WTC11 (cell line): ENCODE data around the gene HACD1. TPM values are rescaled to one million over a fixed set of nuclear protein-coding genes. Genes with fewer than 3 reads are reported as not detected.
"Not testable (repeated sequence)": the region's sequence is repeated elsewhere in the genome, so short reads cannot be mapped to it uniquely, and the experiment has no call there.

Source experiments
- ATAC-seq: fragments of 200-7000 bp; cut with Tn5 transposase; 2 replicates; pipeline ENCODE4 v1.10.0; 2021; ENCODE audit warnings: mild to moderate bottlenecking, moderate library complexity
- CTCF ChIA-PET: fragments of 300-600 bp; sonication (Branson Sonifier 250); formaldehyde crosslinking; loops from one replicate; lab custom pipeline; 2021; ENCODE audit warnings: antibody characterized with exemption; lab: Charles Lee
- POLR2A ChIA-PET: fragments of 350-600 bp; sonication (Branson Sonifier 250); formaldehyde crosslinking; loops from one replicate; lab custom pipeline; 2021; ENCODE audit warnings: antibody characterized with exemption; lab: Charles Lee
- DNase-seq: peaks from one replicate; pipeline ENCODE4 v3.0.0; 2021; ENCODE audit warnings: low spot score
- H3K27ac Mint-ChIP-seq: 2 replicates; pipeline ENCODE4 v1.8.0; 2021; ENCODE audit warnings: mixed read lengths
- H3K27me3 Mint-ChIP-seq: 2 replicates; pipeline ENCODE4 v1.8.0; 2021; ENCODE audit warnings: low read depth, mild to moderate bottlenecking, moderate library complexity, mixed read lengths
- H3K36me3 Mint-ChIP-seq: 2 replicates; pipeline ENCODE4 v1.8.0; 2021; ENCODE audit warnings: mixed read lengths
- H3K4me1 Mint-ChIP-seq: 2 replicates; pipeline ENCODE4 v1.8.0; 2022; ENCODE audit warnings: mixed read lengths
- H3K4me3 Mint-ChIP-seq: 2 replicates; pipeline ENCODE4 v1.8.0; 2021; ENCODE audit warnings: mild to moderate bottlenecking, moderate library complexity, mixed read lengths
- H3K9me3 Mint-ChIP-seq: 2 replicates; pipeline ENCODE4 v1.8.0; 2021; ENCODE audit warnings: mixed read lengths
- ESRRA ChIP-seq: sonication (generic); formaldehyde crosslinking; IDR thresholded peaks from 2 replicates; pipeline ENCODE4 v1.8.1; 2022; ENCODE audit warnings: mild to moderate bottlenecking, missing genetic modification reagents, borderline replicate concordance
- ETV6 ChIP-seq: sonication (generic); formaldehyde crosslinking; IDR thresholded peaks from 2 replicates; pipeline ENCODE4 v1.8.1; 2022; ENCODE audit warnings: mild to moderate bottlenecking, missing genetic modification reagents
- HMGA2 ChIP-seq: fragments of 250-450 bp; sonication (Bioruptor Pico); IDR thresholded peaks from 2 replicates; pipeline ENCODE4 v1.4.0; 2021; ENCODE audit warnings: mild to moderate bottlenecking, moderate library complexity
- KAT7 ChIP-seq: sonication (generic); formaldehyde crosslinking; IDR thresholded peaks from 2 replicates; pipeline ENCODE4 v1.8.1; 2023; ENCODE audit warnings: missing genetic modification reagents, mild to moderate bottlenecking, borderline replicate concordance
- MXD4 ChIP-seq: fragments of 250-450 bp; sonication (Bioruptor Pico); IDR thresholded peaks from 2 replicates; pipeline ENCODE4 v1.8.0; 2021; ENCODE audit warnings: mild to moderate bottlenecking, moderate library complexity, borderline replicate concordance
- NFYB ChIP-seq: sonication (generic); formaldehyde crosslinking; conservative IDR thresholded peaks from 2 replicates; pipeline ENCODE4 v1.8.0; 2022; ENCODE audit warnings: low read depth, missing genetic modification reagents
- OVOL2 ChIP-seq: fragments of 250-450 bp; sonication (Bioruptor Pico); IDR thresholded peaks from 2 replicates; pipeline ENCODE4 v1.9.0; 2021; ENCODE audit warnings: mild to moderate bottlenecking, borderline replicate concordance
- RELA ChIP-seq: sonication (generic); formaldehyde crosslinking; IDR thresholded peaks from 2 replicates; pipeline ENCODE4 v1.8.1; 2022; ENCODE audit warnings: missing genetic modification reagents, mild to moderate bottlenecking, borderline replicate concordance
- SP1 ChIP-seq: sonication (generic); formaldehyde crosslinking; conservative IDR thresholded peaks from 2 replicates; pipeline ENCODE4 v1.8.1; 2022; ENCODE audit warnings: missing genetic modification reagents
- ZNF219 ChIP-seq: sonication (generic); formaldehyde crosslinking; IDR thresholded peaks from 2 replicates; pipeline ENCODE4 v1.8.0; 2023; ENCODE audit warnings: missing genetic modification reagents, mild to moderate bottlenecking, borderline replicate concordance
- total RNA-seq: library from RNA; stranded (reverse); gene quantifications from 3 replicates; pipeline ENCODE4 v1.2.3, GENCODE V29; 2021
- TF ChIP-seq, protein P1 (sequence below): sonication (generic); formaldehyde crosslinking; IDR thresholded peaks from 2 replicates; pipeline ENCODE4 v1.8.1; 2023; ENCODE audit warnings: mild to moderate bottlenecking, moderate library complexity, missing genetic modification reagents
- TF ChIP-seq, protein P2 (sequence below): sonication (generic); formaldehyde crosslinking; IDR thresholded peaks from 2 replicates; pipeline ENCODE4 v1.8.1; 2022; ENCODE audit warnings: missing genetic modification reagents, borderline replicate concordance
- TF ChIP-seq, protein P3 (sequence below): sonication (generic); formaldehyde crosslinking; IDR thresholded peaks from 2 replicates; pipeline ENCODE4 v1.8.1; 2023; ENCODE audit warnings: mild to moderate bottlenecking, missing genetic modification reagents
- TF ChIP-seq, protein P4 (sequence below): sonication (generic); formaldehyde crosslinking; IDR thresholded peaks from 2 replicates; pipeline ENCODE4 v1.8.0; 2022; ENCODE audit warnings: mild to moderate bottlenecking, missing genetic modification reagents
- TF ChIP-seq, protein P5 (sequence below): sonication (generic); formaldehyde crosslinking; IDR thresholded peaks from 2 replicates; pipeline ENCODE4 v1.8.1; 2023; ENCODE audit warnings: mild to moderate bottlenecking, missing genetic modification reagents, moderate library complexity
- TF ChIP-seq, protein P6 (sequence below): sonication (generic); formaldehyde crosslinking; IDR thresholded peaks from 2 replicates; pipeline ENCODE4 v1.8.1; 2023; ENCODE audit warnings: mild to moderate bottlenecking, missing genetic modification reagents, borderline replicate concordance
- TF ChIP-seq, protein P7 (sequence below): sonication (generic); formaldehyde crosslinking; IDR thresholded peaks from 2 replicates; pipeline ENCODE4 v1.8.0; 2023; ENCODE audit warnings: missing genetic modification reagents, mild to moderate bottlenecking, borderline replicate concordance

HACD1 gene
- total RNA-seq, 1 experiment from 2014 or later = 18.6 TPM

DNA sequence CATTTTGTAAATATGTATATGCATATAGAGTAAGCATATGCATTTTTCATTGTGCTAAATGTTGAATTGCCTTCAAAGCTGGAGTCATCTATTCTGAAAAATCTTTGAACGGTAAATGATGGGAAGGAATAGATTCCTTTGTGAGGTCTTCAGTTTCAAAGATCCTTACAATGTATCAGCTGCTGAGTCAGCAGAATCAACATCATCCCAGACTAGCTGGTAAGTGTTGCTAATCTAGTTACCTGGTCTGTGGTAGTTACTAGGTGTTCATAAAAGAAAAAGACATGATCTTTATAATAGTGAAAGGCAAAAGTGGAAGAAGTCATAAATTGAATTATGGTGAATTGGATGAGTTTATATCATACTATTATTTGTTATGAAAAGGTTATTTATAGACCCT is 16.2 kb upstream of the HACD1 start:
- DNase-seq (no peak), ATAC-seq (no peak)
- TF ChIP-seq NFYB (CRISPR knock-in tag) (no peak), HMGA2 (CRISPR knock-in tag) (no peak), ZNF219 (CRISPR knock-in tag) (no peak), KAT7 (CRISPR knock-in tag) (no peak), ESRRA (CRISPR knock-in tag) (no peak), SP1 (CRISPR knock-in tag) (no peak), ETV6 (CRISPR knock-in tag) (no peak), MXD4 (CRISPR knock-in tag) (no peak), RELA (CRISPR knock-in tag) (no peak), OVOL2 (CRISPR knock-in tag) (no peak)
- TF ChIP-seq, protein P1, sequence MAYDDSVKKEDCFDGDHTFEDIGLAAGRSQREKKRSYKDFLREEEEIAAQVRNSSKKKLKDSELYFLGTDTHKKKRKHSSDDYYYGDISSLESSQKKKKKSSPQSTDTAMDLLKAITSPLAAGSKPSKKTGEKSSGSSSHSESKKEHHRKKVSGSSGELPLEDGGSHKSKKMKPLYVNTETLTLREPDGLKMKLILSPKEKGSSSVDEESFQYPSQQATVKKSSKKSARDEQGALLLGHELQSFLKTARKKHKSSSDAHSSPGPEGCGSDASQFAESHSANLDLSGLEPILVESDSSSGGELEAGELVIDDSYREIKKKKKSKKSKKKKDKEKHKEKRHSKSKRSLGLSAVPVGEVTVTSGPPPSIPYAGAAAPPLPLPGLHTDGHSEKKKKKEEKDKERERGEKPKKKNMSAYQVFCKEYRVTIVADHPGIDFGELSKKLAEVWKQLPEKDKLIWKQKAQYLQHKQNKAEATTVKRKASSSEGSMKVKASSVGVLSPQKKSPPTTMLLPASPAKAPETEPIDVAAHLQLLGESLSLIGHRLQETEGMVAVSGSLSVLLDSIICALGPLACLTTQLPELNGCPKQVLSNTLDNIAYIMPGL (CRISPR knock-in tag) = no peak
- TF ChIP-seq, protein P2, sequence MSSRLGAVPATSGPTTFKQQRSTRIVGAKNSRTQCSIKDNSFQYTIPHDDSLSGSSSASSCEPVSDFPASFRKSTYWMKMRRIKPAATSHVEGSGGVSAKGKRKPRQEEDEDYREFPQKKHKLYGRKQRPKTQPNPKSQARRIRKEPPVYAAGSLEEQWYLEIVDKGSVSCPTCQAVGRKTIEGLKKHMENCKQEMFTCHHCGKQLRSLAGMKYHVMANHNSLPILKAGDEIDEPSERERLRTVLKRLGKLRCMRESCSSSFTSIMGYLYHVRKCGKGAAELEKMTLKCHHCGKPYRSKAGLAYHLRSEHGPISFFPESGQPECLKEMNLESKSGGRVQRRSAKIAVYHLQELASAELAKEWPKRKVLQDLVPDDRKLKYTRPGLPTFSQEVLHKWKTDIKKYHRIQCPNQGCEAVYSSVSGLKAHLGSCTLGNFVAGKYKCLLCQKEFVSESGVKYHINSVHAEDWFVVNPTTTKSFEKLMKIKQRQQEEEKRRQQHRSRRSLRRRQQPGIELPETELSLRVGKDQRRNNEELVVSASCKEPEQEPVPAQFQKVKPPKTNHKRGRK (CRISPR knock-in tag) = no peak
- TF ChIP-seq, protein P3, sequence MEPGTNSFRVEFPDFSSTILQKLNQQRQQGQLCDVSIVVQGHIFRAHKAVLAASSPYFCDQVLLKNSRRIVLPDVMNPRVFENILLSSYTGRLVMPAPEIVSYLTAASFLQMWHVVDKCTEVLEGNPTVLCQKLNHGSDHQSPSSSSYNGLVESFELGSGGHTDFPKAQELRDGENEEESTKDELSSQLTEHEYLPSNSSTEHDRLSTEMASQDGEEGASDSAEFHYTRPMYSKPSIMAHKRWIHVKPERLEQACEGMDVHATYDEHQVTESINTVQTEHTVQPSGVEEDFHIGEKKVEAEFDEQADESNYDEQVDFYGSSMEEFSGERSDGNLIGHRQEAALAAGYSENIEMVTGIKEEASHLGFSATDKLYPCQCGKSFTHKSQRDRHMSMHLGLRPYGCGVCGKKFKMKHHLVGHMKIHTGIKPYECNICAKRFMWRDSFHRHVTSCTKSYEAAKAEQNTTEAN (CRISPR knock-in tag) = no peak
- TF ChIP-seq, protein P4, sequence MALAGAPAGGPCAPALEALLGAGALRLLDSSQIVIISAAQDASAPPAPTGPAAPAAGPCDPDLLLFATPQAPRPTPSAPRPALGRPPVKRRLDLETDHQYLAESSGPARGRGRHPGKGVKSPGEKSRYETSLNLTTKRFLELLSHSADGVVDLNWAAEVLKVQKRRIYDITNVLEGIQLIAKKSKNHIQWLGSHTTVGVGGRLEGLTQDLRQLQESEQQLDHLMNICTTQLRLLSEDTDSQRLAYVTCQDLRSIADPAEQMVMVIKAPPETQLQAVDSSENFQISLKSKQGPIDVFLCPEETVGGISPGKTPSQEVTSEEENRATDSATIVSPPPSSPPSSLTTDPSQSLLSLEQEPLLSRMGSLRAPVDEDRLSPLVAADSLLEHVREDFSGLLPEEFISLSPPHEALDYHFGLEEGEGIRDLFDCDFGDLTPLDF (CRISPR knock-in tag) = no peak
- Mint-ChIP-seq H3K27ac (no peak overlapping the region), H3K27me3 (0 out of 2 replicates have a peak, but pooled peaks cover 3% of the 10 kb centered on the region), H3K4me1 (no peaks in the 10 kb centered on the region), H3K36me3 (no peaks in the 10 kb centered on the region), H3K9me3 (no peaks in the 10 kb centered on the region), H3K4me3 (no peak overlapping the region)
- POLR2A ChIA-PET = no interaction called here
- CTCF ChIA-PET = no interaction called here

DNA sequence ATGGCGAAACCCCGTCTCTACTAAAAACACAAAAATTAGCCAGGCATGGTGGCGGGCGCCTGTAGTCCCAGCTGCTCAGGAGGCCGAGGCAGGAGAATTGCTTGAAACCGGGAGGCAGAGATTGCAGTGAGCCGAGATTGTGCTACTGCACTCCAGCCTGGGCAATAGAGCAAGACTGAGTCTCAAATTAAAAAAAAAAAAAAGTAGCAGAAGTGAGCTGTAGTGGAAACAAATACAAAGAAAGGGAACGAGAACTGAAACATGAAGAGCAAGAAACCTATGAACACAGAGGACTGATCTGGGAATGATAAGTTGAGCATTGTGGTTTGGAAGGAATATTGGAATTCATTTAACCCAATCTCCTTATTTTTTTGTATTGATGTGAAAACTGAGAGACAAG is 15.4 kb upstream of the HACD1 start:
- DNase-seq, POLR2A ChIA-PET, ATAC-seq: not testable (repeated sequence)

DNA sequence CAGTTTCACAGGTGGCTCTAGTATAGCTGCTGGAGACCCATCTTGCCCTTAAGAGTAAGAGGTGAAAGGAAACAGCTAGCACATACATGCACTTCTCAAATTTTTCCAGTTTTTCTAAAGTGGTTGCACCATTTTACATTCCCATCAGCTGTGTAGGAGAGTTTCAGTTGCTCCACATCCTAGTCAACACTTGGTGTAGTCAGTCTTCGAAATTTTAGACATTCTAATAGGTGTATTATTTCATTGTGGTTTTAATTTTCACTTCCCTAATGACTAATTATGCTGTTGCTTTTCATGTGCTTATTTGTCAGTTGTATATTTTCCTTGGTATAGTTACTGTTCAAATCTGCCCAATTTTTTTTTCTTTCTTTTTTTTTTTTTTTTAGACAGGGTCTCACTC is 9.5 kb upstream of the HACD1 start:
- DNase-seq = no peak
- Mint-ChIP-seq H3K27ac (no peak overlapping the region), H3K36me3 (no peaks in the 10 kb centered on the region), H3K27me3 (no peaks in the 10 kb centered on the region), H3K4me3 (no peak overlapping the region), H3K4me1 (no peaks in the 10 kb centered on the region), H3K9me3 (peaks cover 8% of the 10 kb centered on the region)
- ChIA-PET CTCF (no interaction called here), POLR2A (interaction anchor here (0.7 to 1.4 kb wide), 2 partner anchors 17 to 106 kb away, joined by 3 to 5 read pairs; partner anchors contain the start of gene STAM)
- no peak for ATAC-seq
- TF ChIP-seq, protein P5, sequence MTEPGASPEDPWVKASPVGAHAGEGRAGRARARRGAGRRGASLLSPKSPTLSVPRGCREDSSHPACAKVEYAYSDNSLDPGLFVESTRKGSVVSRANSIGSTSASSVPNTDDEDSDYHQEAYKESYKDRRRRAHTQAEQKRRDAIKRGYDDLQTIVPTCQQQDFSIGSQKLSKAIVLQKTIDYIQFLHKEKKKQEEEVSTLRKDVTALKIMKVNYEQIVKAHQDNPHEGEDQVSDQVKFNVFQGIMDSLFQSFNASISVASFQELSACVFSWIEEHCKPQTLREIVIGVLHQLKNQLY = no peak
- TF ChIP-seq, protein P6, sequence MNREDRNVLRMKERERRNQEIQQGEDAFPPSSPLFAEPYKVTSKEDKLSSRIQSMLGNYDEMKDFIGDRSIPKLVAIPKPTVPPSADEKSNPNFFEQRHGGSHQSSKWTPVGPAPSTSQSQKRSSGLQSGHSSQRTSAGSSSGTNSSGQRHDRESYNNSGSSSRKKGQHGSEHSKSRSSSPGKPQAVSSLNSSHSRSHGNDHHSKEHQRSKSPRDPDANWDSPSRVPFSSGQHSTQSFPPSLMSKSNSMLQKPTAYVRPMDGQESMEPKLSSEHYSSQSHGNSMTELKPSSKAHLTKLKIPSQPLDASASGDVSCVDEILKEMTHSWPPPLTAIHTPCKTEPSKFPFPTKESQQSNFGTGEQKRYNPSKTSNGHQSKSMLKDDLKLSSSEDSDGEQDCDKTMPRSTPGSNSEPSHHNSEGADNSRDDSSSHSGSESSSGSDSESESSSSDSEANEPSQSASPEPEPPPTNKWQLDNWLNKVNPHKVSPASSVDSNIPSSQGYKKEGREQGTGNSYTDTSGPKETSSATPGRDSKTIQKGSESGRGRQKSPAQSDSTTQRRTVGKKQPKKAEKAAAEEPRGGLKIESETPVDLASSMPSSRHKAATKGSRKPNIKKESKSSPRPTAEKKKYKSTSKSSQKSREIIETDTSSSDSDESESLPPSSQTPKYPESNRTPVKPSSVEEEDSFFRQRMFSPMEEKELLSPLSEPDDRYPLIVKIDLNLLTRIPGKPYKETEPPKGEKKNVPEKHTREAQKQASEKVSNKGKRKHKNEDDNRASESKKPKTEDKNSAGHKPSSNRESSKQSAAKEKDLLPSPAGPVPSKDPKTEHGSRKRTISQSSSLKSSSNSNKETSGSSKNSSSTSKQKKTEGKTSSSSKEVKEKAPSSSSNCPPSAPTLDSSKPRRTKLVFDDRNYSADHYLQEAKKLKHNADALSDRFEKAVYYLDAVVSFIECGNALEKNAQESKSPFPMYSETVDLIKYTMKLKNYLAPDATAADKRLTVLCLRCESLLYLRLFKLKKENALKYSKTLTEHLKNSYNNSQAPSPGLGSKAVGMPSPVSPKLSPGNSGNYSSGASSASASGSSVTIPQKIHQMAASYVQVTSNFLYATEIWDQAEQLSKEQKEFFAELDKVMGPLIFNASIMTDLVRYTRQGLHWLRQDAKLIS (CRISPR knock-in tag) = no peak
- TF ChIP-seq KAT7 (CRISPR knock-in tag) = no peak
- TF ChIP-seq, protein P7, sequence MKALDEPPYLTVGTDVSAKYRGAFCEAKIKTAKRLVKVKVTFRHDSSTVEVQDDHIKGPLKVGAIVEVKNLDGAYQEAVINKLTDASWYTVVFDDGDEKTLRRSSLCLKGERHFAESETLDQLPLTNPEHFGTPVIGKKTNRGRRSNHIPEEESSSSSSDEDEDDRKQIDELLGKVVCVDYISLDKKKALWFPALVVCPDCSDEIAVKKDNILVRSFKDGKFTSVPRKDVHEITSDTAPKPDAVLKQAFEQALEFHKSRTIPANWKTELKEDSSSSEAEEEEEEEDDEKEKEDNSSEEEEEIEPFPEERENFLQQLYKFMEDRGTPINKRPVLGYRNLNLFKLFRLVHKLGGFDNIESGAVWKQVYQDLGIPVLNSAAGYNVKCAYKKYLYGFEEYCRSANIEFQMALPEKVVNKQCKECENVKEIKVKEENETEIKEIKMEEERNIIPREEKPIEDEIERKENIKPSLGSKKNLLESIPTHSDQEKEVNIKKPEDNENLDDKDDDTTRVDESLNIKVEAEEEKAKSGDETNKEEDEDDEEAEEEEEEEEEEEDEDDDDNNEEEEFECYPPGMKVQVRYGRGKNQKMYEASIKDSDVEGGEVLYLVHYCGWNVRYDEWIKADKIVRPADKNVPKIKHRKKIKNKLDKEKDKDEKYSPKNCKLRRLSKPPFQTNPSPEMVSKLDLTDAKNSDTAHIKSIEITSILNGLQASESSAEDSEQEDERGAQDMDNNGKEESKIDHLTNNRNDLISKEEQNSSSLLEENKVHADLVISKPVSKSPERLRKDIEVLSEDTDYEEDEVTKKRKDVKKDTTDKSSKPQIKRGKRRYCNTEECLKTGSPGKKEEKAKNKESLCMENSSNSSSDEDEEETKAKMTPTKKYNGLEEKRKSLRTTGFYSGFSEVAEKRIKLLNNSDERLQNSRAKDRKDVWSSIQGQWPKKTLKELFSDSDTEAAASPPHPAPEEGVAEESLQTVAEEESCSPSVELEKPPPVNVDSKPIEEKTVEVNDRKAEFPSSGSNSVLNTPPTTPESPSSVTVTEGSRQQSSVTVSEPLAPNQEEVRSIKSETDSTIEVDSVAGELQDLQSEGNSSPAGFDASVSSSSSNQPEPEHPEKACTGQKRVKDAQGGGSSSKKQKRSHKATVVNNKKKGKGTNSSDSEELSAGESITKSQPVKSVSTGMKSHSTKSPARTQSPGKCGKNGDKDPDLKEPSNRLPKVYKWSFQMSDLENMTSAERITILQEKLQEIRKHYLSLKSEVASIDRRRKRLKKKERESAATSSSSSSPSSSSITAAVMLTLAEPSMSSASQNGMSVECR (CRISPR knock-in tag) = no peak

More for the DNA sequence above, 15.4 kb upstream of the HACD1 start:
- H3K4me3 Mint-ChIP-seq, CTCF ChIA-PET, H3K9me3 Mint-ChIP-seq, H3K4me1 Mint-ChIP-seq, H3K36me3 Mint-ChIP-seq, H3K27me3 Mint-ChIP-seq, H3K27ac Mint-ChIP-seq: not testable (repeated sequence)
